HEK293T (cell line): Measurements from ENCODE around the gene CA11.

ENCODE experiments used
- CTCF ChIA-PET: fragments of 350-600 bp; formaldehyde crosslinking; extraction: SDS; loops from one replicate; lab custom pipeline; 2021; ENCODE audit warnings: antibody characterized with exemption, inconsistent platforms; lab: Yijun Ruan, JAX
- POLR2A ChIA-PET: fragments of 350-600 bp; formaldehyde crosslinking; extraction: SDS; loops from one replicate; lab custom pipeline; 2020; ENCODE audit warnings: antibody characterized with exemption, inconsistent platforms; lab: Yijun Ruan, JAX
- DNase-seq: peaks from one replicate; pipeline ENCODE4 v3.0.0; 2012; ENCODE audit warnings: mixed read lengths; ENCODE audit errors: extremely low spot score
- ARNT ChIP-seq: fragments of 450-650 bp; IDR thresholded peaks from 2 replicates; pipeline ENCODE4 v1.6.1; 2017; ENCODE audit warnings: mild to moderate bottlenecking
- BHLHE40 ChIP-seq: fragments of 450-650 bp; IDR thresholded peaks from 2 replicates; pipeline ENCODE4 v1.6.1; 2016; ENCODE audit warnings: mild to moderate bottlenecking, moderate library complexity, borderline replicate concordance
- CTBP1 ChIP-seq: fragments of 450-650 bp; IDR thresholded peaks from 2 replicates; pipeline ENCODE4 v1.6.1; 2016; ENCODE audit warnings: borderline replicate concordance
- ELF4 ChIP-seq: fragments of 450-650 bp; IDR thresholded peaks from 2 replicates; pipeline ENCODE4 v1.6.1; 2017; ENCODE audit warnings: antibody characterized with exemption
- FOXA1 ChIP-seq: fragments of 450-650 bp; IDR thresholded peaks from 2 replicates; pipeline ENCODE4 v1.6.1; 2016; ENCODE audit warnings: mild to moderate bottlenecking
- FOXK2 ChIP-seq: fragments of 450-650 bp; IDR thresholded peaks from 2 replicates; pipeline ENCODE4 v1.6.1; 2016; ENCODE audit warnings: mild to moderate bottlenecking
- FOXM1 ChIP-seq: fragments of 450-650 bp; IDR thresholded peaks from 2 replicates; pipeline ENCODE4 v1.6.1; 2017; ENCODE audit warnings: mild to moderate bottlenecking, borderline replicate concordance
- HDGF ChIP-seq: fragments of 450-650 bp; IDR thresholded peaks from 2 replicates; pipeline ENCODE4 v1.6.1; 2017; ENCODE audit warnings: antibody characterized with exemption, borderline replicate concordance
- L3MBTL2 ChIP-seq: fragments of 450-650 bp; conservative IDR thresholded peaks from 2 replicates; pipeline ENCODE4 v1.6.1; 2016; ENCODE audit warnings: mild to moderate bottlenecking
- LEF1 ChIP-seq: fragments of 450-650 bp; IDR thresholded peaks from 2 replicates; pipeline ENCODE4 v1.6.1; 2017; ENCODE audit warnings: mild to moderate bottlenecking, borderline replicate concordance
- NFRKB ChIP-seq: fragments of 450-650 bp; IDR thresholded peaks from 2 replicates; pipeline ENCODE4 v1.6.1; 2016; ENCODE audit warnings: mild to moderate bottlenecking, moderate library complexity
- PKNOX1 ChIP-seq: fragments of 450-650 bp; IDR thresholded peaks from 2 replicates; pipeline ENCODE4 v1.6.1; 2016
- SP1 ChIP-seq: fragments of 450-650 bp; IDR thresholded peaks from 2 replicates; pipeline ENCODE4 v1.6.1; 2017
- SUZ12 ChIP-seq: fragments of 450-650 bp; IDR thresholded peaks from 2 replicates; pipeline ENCODE4 v1.6.1; 2016; ENCODE audit warnings: mild to moderate bottlenecking
- TARDBP ChIP-seq: fragments of 450-650 bp; IDR thresholded peaks from 2 replicates; pipeline ENCODE4 v1.6.1; 2016
- ZNF384 ChIP-seq: fragments of 450-650 bp; IDR thresholded peaks from 2 replicates; pipeline ENCODE4 v1.6.1; 2016

Gene CA11

GRCh38 chr19:48627201-48627864, 18.7 kb downstream of the CA11 start:
- TF ChIP-seq NFRKB = no peak
- TF ChIP-seq FOXM1 = no peak
- no peak for TF ChIP-seq L3MBTL2
- no peak for TF ChIP-seq ELF4
- no peak for TF ChIP-seq FOXA1
- no peak for TF ChIP-seq PKNOX1
- TF ChIP-seq SP1 = no peak
- no peak for TF ChIP-seq HDGF
- no peak for TF ChIP-seq CTBP1
- no peak for TF ChIP-seq SUZ12
- TF ChIP-seq LEF1 = no peak
- TF ChIP-seq TARDBP = no peak
- no peak for TF ChIP-seq ARNT
- TF ChIP-seq FOXK2 = no peak
- no peak for TF ChIP-seq BHLHE40
- ChIA-PET CTCF (no interaction called here), POLR2A (interaction anchor here (1.7 kb wide), 1 partner anchor 8 kb away, joined by 13 read pairs; the partner anchor contains the start of genes RPL18 and SPHK2)
- no peak for DNase-seq

- ChIA-PET CTCF (interaction anchor here (0.6 kb wide), 1 partner anchor 17 kb away, joined by 3 read pairs; no protein-coding TSS in a partner anchor), POLR2A (no interaction called here)
- TF ChIP-seq ELF4 (no peak), SUZ12 (no peak), BHLHE40 (no peak), ARNT (no peak), SP1 (no peak), FOXM1 (no peak), ZNF384 (no peak), LEF1 (no peak)
- no peak for DNase-seq
Observed at GRCh38 chr19:48625891-48626327, 20.1 kb downstream of the CA11 start.

- TF ChIP-seq NFRKB = no peak
- CTCF ChIA-PET = no interaction called here
- DNase-seq = no peak
- POLR2A ChIA-PET = interaction anchor here (3.1 kb wide), 1 partner anchor 9 kb away, joined by 21 read pairs; no protein-coding TSS in a partner anchor
Observed at GRCh38 chr19:48624791-48625723, 20.9 kb downstream of the CA11 start.

GRCh38 chr19:48624067-48624594, 21.9 kb downstream of the CA11 start:
- DNase-seq = peak; percentile 90
- TF ChIP-seq BHLHE40 (no peak), FOXM1 (peak; percentile 55; the same call in 1 of the 2 replicates)
- CTCF ChIA-PET = no interaction called here
- POLR2A ChIA-PET = interaction anchor here (1.2 to 3.1 kb wide), 6 partner anchors 8 to 110 kb away, joined by 3 to 21 read pairs (median 5); partner anchors contain the start of gene CA11

GRCh38 chr19:48623556-48624066, 22.4 kb downstream of the CA11 start:
- no peak for TF ChIP-seq ZNF384
- no peak for TF ChIP-seq FOXK2
- no peak for TF ChIP-seq BHLHE40
- POLR2A ChIA-PET = interaction anchor here (1.2 to 3.1 kb wide), 6 partner anchors 8 to 110 kb away, joined by 3 to 21 read pairs (median 5); partner anchors contain the start of gene CA11
- DNase-seq = no peak
- CTCF ChIA-PET = no interaction called here

GRCh38 chr19:48619692-48620585, 26.0 kb downstream of the CA11 start:
- TF ChIP-seq BHLHE40 (no peak), FOXA1 (no peak), NFRKB (no peak), ARNT (no peak), ZNF384 (no peak), LEF1 (no peak), ELF4 (no peak), FOXM1 (no peak), PKNOX1 (no peak), CTBP1 (no peak), HDGF (no peak), FOXK2 (no peak), L3MBTL2 (no peak), SUZ12 (no peak)
- no peak for DNase-seq
- POLR2A ChIA-PET = interaction anchor here (0.8 to 4.5 kb wide), 32 partner anchors 8 to 295 kb away, joined by 3 to 88 read pairs (median 4); partner anchors contain the start of genes BCAT2, CA11, DBP and EMP3
- CTCF ChIA-PET = no interaction called here
